Small intestine (tissue), 7 donors: ENCODE results near the gene RDH12. TPM values are rescaled to one million over a fixed set of nuclear protein-coding genes. Genes with fewer than 3 reads are reported as not detected.

Source experiments
- DNase-seq, 2 donors: peaks; one replicate each; pipeline versions ENCODE4 v3.0.0 to v3.0.0-alpha.2; 2013
- FAIRE-seq: peaks from 2 replicates; lab custom pipeline; 2012; peaks lifted over from hg19 to GRCh38; lab: Jason Lieb, UNC
- H3K27ac ChIP-seq, 3 donors: one replicate each; pipeline ENCODE4 v1.5.1; 2013; ENCODE audit warnings: low read length in 2 of 3, mild to moderate bottlenecking in 2 of 3, control low read depth in 1 of 3, inconsistent platforms in 1 of 3, low read depth in 1 of 3, moderate library complexity in 1 of 3
- H3K27me3 ChIP-seq, 3 donors: one replicate each; pipeline ENCODE4 v1.6.1; 2013; ENCODE audit warnings: low read length in 3 of 3, inconsistent platforms in 1 of 3; ENCODE audit not compliant: control insufficient read depth in 3 of 3, insufficient read depth in 3 of 3
- H3K36me3 ChIP-seq, 3 donors: one replicate each; pipeline ENCODE4 v1.6.1; 2013; ENCODE audit warnings: low read length in 3 of 3, inconsistent platforms in 1 of 3, low read depth in 1 of 3, mild to moderate bottlenecking in 1 of 3, moderate library complexity in 1 of 3; ENCODE audit not compliant: control insufficient read depth in 3 of 3, insufficient read depth in 2 of 3
- H3K4me1 ChIP-seq, 3 donors: one replicate each; pipeline ENCODE4 v1.6.1; 2013; ENCODE audit warnings: low read length in 2 of 3, inconsistent platforms in 1 of 3, low read depth in 1 of 3, mild to moderate bottlenecking in 1 of 3, moderate library complexity in 1 of 3; ENCODE audit not compliant: control insufficient read depth in 3 of 3, insufficient read depth in 2 of 3
- H3K4me3 ChIP-seq, 3 donors: one replicate each; pipeline ENCODE4 v1.5.1; 2013; ENCODE audit warnings: low read length in 3 of 3, control low read depth in 1 of 3, inconsistent platforms in 1 of 3, low read depth in 1 of 3, mild to moderate bottlenecking in 1 of 3, moderate library complexity in 1 of 3
- H3K9me3 ChIP-seq, 2 donors: one replicate each; pipeline ENCODE4 v1.6.1; 2013; ENCODE audit warnings: low read depth in 1 of 2, low read length in 1 of 2; ENCODE audit not compliant: control insufficient read depth in 2 of 2, insufficient read depth in 1 of 2
- WGBS, 3 donors: extraction: QIAGEN DNeasy Blood & Tissue Kit; methylation state at CpG; one replicate each; pipeline ENCODE4 v1.1.7; 2013; 5-methylcytosine and 5-hydroxymethylcytosine counted together
- polyA plus RNA-seq, 4 donors: library from polyadenylated mRNA; stranded (reverse) in 3 of 4; unstranded in 1 of 4; fragments of 200-250 nt in 3 of 4; fragments of 120-200 nt in 1 of 4; gene quantifications; one replicate each; pipeline versions ENCODE4 v1.2.1 to v1.2.3, GENCODE V29; 2013
- donor health status: healthy with polysubstance abuse.
- donor health status: control.
- donor health status: control.
- donor health status: Bipolar disorder and iron deficiency.
- donor health status: healthy.

Gene RDH12
- polyA plus RNA-seq, 4 donors = 0.44 to 1.4 TPM; not detected in 2

GRCh38 chr14:67744046-67744445 lies 42.4 kb downstream of the RDH12 start:
- 64 to 73% (median 66%) methylated on average over 2 of the region's 2 CpGs for WGBS, 3 donors
- Histone ChIP-seq H3K4me1 (peaks cover 0 to 1% (median 0%) of the 10 kb centered on the region in 3 donors), H3K27ac (no peak overlapping the region), H3K36me3 (peaks cover 4 to 14% (median 5%) of the 10 kb centered on the region in 3 donors), H3K27me3 (no peaks in the 10 kb centered on the region), H3K9me3 (no peaks in the 10 kb centered on the region), H3K4me3 (no peak overlapping the region)
- no peak for DNase-seq
- no peak for FAIRE-seq

GRCh38 chr14:67746927-67747326 lies 45.2 kb downstream of the RDH12 start:
- WGBS, 3 donors = 84 to 96% (median 92%) methylated on average over 1 of the region's 1 CpG
- H3K36me3 ChIP-seq = peaks cover 5 to 40% (median 10%) of the 10 kb centered on the region in 3 donors

DNA sequence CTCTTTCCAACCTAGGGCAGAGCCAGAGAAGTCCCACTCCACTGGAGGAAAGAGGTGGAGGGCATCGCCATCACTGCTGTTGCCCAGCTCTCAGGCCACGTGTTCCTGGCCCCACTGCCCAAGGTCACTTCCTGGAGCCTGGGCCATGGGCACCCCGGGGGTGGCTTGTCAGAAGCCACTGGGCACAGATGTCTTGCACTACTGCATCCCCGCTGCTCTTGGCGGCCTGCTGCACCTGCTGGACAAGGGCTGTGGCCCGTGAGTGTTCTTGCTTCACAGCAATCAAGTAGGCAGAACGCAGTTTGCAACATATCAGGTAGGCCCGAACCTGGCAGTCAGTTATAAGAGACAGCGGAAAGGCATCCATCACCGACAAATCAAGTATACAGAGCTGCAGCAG lies 46.6 kb downstream of the RDH12 start:
- Histone ChIP-seq H3K36me3 (peaks cover 15 to 51% (median 21%) of the 10 kb centered on the region in 3 donors), H3K9me3 (no peaks in the 10 kb centered on the region), H3K27me3 (no peaks in the 10 kb centered on the region), H3K27ac (no peak overlapping the region), H3K4me3 (no peak overlapping the region), H3K4me1 (no peaks in the 10 kb centered on the region)
- FAIRE-seq (no peak), DNase-seq (no peak)
- 89 to 95% (median 94%) methylated on average over 10 of the region's 10 CpGs for WGBS, 3 donors

More at GRCh38 chr14:67746927-67747326, 45.2 kb downstream of the RDH12 start:
- no peaks in the 10 kb centered on the region for H3K4me1 ChIP-seq
- H3K27ac ChIP-seq = no peak overlapping the region
- no peak overlapping the region for H3K4me3 ChIP-seq
- H3K9me3 ChIP-seq = no peaks in the 10 kb centered on the region
- FAIRE-seq = no peak
- no peaks in the 10 kb centered on the region for H3K27me3 ChIP-seq
- no peak for DNase-seq

- Histone ChIP-seq H3K9me3 (no peaks in the 10 kb centered on the region), H3K27me3 (no peaks in the 10 kb centered on the region), H3K27ac (no peak overlapping the region), H3K4me1 (no peaks in the 10 kb centered on the region), H3K4me3 (no peak overlapping the region), H3K36me3 (peaks cover 20 to 56% (median 26%) of the 10 kb centered on the region in 3 donors)
- no peak for DNase-seq
- FAIRE-seq = no peak
- 91 to 97% (median 93%) methylated on average over 6 of the region's 6 CpGs for WGBS, 3 donors
Observed at GRCh38 chr14:67749341-67750084, 47.8 kb downstream of the RDH12 start.

GRCh38 chr14:67756496-67756895 lies 54.8 kb downstream of the RDH12 start:
- Histone ChIP-seq H3K27me3 (no peaks in the 10 kb centered on the region), H3K27ac (no peak overlapping the region), H3K9me3 (no peaks in the 10 kb centered on the region), H3K4me1 (no peaks in the 10 kb centered on the region), H3K36me3 (peaks cover 16 to 58% (median 22%) of the 10 kb centered on the region in 3 donors), H3K4me3 (no peak overlapping the region)
- FAIRE-seq (no peak), DNase-seq (no peak)
- WGBS, 3 donors = 94 to 97% (median 97%) methylated on average over 1 of the region's 1 CpG

- H3K4me1 ChIP-seq = no peaks in the 10 kb centered on the region
- peaks cover 15 to 55% (median 19%) of the 10 kb centered on the region in 3 donors for H3K36me3 ChIP-seq
- H3K4me3 ChIP-seq = no peak overlapping the region
- WGBS, 3 donors = 67 to 81% (median 70%) methylated on average over 3 of the region's 3 CpGs
- H3K9me3 ChIP-seq = no peaks in the 10 kb centered on the region
- H3K27me3 ChIP-seq = no peaks in the 10 kb centered on the region
- FAIRE-seq (no peak), DNase-seq (peak; percentile 11 to 36)
- no peak overlapping the region for H3K27ac ChIP-seq
Observed at GRCh38 chr14:67757175-67757574, 55.5 kb downstream of the RDH12 start.

DNA sequence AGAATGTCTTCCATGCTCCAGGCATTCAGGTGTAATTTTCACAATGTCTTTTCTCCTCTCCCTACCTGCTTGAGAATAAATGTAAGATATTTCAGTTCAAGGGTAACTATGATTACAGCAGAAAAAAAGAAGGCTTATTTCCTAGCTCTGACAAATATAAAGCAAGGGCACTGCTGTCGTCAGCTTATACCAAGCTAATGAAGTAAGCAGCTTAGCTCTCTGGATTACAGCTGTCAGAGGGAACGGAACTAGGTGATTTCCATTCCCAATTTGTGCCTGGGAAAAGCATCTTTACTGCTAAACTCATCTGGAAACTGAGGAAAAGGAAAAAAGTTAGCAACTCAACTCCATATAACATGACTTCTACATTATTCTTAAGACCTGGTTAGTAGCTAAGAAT lies 58.2 kb downstream of the RDH12 start:
- Histone ChIP-seq H3K36me3 (peaks cover 11 to 48% (median 12%) of the 10 kb centered on the region in 3 donors), H3K4me1 (peaks cover 0 to 17% (median 0%) of the 10 kb centered on the region in 3 donors), H3K27me3 (no peaks in the 10 kb centered on the region), H3K27ac (no peak overlapping the region), H3K9me3 (no peaks in the 10 kb centered on the region), H3K4me3 (no peak overlapping the region)
- FAIRE-seq = no peak
- 92 to 97% (median 96%) methylated on average over 2 of the region's 2 CpGs for WGBS, 3 donors
- no peak for DNase-seq

DNA sequence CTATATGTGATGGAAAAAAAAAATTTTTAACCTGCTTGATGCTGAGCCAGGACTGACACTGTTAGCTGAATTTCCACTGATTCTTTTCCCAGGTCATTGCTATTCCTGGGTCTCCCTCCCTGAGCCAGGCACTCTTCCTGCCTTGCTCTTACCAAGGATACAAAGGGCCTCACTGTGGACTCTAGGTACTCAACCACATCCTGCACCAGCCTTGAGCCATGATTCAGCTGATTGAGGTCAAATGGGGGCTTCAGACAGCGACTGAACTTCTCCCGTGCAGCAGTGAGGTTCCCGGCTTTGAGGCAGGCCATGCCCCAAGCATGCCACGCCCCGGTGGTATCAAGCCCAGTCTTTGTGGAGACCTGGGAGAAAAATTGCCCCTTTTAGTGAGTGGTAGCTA lies 60.4 kb downstream of the RDH12 start:
- Histone ChIP-seq H3K36me3 (peaks cover 12 to 44% (median 13%) of the 10 kb centered on the region in 3 donors), H3K4me3 (no peak overlapping the region), H3K27ac (no peak overlapping the region), H3K9me3 (no peaks in the 10 kb centered on the region), H3K27me3 (no peaks in the 10 kb centered on the region), H3K4me1 (peaks cover 0 to 24% (median 0%) of the 10 kb centered on the region in 3 donors)
- FAIRE-seq (no peak), DNase-seq (no peak)
- WGBS, 3 donors = 87 to 93% (median 88%) methylated on average over 5 of the region's 5 CpGs
